Measurements from ENCODE around the gene GNB3. TPM values are rescaled to one million over a fixed set of nuclear protein-coding genes. Genes with fewer than 3 reads are reported as not detected.
"Not testable (repeated sequence)": the region's sequence is repeated elsewhere in the genome, so short reads cannot be mapped to it uniquely, and the experiment has no call there.

GNB3 gene
- total and polyA plus RNA-seq, 9 donors: 0.34 to 15.0 (median 10.1) TPM

DNA sequence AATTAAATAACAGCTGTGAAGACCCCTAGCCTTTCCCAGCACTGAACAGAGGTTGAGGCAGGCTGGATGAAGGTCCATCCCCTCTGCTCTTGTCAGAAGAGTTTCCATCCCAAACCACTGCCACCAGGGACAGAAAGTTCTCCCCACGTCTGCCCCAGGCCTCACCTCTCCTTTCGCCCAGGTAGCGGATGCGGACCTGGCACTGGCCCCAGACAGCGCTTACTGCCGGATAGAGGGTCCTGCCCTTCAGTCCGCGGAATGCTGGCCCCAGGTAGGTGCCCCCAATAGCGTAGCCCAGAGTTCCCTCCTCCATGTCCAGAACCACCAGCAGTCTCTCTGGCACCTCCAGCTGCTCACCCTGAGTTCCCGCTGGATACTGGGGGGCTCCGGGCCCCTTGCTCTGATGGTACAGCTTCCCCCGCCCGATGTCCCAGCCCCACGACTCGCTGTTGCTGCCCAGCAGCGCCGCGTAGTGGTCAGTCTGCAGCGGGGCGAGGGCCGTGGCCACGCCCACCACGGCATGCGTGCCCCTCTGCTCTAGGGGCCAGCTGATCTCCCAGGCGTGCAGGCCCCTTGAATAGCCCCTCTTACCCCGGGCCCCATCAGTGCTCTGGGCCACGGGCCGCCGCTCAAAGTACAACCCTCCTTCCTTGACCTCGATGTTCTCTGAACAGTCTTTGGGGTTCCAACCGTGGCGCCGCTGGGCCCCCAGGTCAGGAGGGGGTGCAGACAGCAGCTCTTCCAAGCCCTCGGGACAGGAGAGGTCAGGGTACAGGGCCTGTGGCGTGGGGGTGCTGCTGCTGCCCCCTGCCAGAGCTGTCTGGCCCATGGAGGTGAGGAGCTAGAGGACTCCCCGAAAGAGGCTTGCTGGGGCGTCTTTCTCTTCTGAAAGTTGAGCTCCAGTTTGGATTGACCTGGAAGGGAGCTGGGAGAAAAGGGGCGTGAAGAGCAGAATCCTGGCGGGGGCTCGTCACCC lies 31.6 kb downstream of the GNB3 start:
- Histone ChIP-seq H3K36me3 (no peaks in the 10 kb centered on the region), H3K9me3 (no peaks in the 10 kb centered on the region), H3K27ac (peak overlapping the region; percentile 42 to 77), H3K27me3 (no peaks in the 10 kb centered on the region), H3K4me3 (peak overlapping the region; percentile 64), H3K4me1 (ENCODE audit: insufficient read depth) (no peaks in the 10 kb centered on the region)
- DNase-seq: peak; percentile 81 to 92 (median 89)
- TF ChIP-seq, protein P1, sequence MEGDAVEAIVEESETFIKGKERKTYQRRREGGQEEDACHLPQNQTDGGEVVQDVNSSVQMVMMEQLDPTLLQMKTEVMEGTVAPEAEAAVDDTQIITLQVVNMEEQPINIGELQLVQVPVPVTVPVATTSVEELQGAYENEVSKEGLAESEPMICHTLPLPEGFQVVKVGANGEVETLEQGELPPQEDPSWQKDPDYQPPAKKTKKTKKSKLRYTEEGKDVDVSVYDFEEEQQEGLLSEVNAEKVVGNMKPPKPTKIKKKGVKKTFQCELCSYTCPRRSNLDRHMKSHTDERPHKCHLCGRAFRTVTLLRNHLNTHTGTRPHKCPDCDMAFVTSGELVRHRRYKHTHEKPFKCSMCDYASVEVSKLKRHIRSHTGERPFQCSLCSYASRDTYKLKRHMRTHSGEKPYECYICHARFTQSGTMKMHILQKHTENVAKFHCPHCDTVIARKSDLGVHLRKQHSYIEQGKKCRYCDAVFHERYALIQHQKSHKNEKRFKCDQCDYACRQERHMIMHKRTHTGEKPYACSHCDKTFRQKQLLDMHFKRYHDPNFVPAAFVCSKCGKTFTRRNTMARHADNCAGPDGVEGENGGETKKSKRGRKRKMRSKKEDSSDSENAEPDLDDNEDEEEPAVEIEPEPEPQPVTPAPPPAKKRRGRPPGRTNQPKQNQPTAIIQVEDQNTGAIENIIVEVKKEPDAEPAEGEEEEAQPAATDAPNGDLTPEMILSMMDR (IDR thresholded peaks at IDR 0.05): peak; percentile 90 to 97 (median 93)
- no peak for TF ChIP-seq POLR2A (IDR thresholded peaks at IDR 0.05)
- intact Hi-C loops (cut with DNase I): loop anchor here in 1 of 4 donors (2.0 to 5.0 kb wide), 2 partner anchors 18 to 55 kb away; partner anchors contain the start of gene ATN1
- 0 to 1% (median 1%) methylated on average over 29 to 40 of the region's 40 CpGs for WGBS, 3 donors

DNA sequence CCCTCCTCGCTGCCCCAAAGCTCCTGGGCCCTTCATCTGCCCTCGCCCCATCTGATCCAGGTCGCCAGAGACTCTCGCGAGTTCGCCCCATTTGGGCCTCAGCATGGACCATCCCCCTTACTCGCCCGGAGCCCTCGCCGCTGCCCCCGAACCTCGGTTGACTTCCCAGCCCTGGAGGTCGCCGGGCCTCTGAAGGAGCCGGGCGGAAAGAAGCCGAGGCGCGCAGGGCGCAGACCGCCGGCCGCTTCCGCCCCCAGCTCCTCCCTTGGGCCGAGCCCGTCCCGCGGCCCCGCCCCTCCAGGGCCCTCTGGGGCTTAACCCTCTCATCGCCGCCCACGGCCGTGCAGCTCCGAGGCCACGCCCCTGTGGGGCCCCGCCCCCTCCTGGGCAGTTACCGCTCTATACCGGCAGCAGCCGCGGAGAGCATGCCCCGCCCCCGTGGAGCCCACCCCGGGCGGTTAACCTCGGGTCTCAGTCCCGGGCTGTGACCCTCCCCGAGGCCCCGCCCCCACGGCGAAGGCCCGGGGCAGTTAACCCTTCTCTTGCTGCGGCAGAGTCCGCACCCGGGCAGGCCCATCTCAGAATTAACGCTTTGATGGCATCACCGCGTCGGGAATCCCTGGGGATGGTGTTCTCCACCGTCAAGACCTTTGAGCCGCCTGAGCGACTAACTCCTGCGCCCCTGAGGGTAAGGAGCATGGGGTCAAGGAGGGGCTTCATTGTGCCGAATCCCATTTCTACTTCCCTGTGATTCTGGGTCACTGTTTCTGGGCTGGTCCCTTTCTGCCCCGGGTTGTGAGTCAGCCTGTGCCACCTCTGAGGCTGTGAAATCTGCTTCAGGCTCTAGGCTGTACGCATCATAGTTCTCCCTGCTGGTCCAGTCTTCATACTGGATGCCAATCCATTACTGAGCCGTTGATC lies 32.6 kb downstream of the GNB3 start, which contains the start of gene SPSB2:
SPSB2 (minus strand) TSS at position 210 of the 921 bp plus-strand sequence. CDS start 402 bp downstream, outside the sequence.
- intact Hi-C loops (cut with DNase I): loop anchor here in 1 of 4 donors (2.0 to 5.0 kb wide), 2 partner anchors 17 to 54 kb away; partner anchors contain the start of gene ATN1
- no peaks in the 10 kb centered on the region for H3K9me3 ChIP-seq
- no peaks in the 10 kb centered on the region for H3K27me3 ChIP-seq
- peak; percentile 99 to 100 (median 99) for DNase-seq
- TF ChIP-seq, protein P1 (IDR thresholded peaks at IDR 0.05): peak in 1 of 3 donors; percentile 28
- TF ChIP-seq EP300 (IDR thresholded peaks at IDR 0.05): no peak
- peak; percentile 66 for TF ChIP-seq POLR2A (IDR thresholded peaks at IDR 0.05)
- peak within 1 kb of the TSS; percentile 42 to 77 for H3K27ac ChIP-seq
- peak within 1 kb of the TSS; percentile 64 for H3K4me3 ChIP-seq
- no peaks in the 10 kb centered on the region for H3K36me3 ChIP-seq
- H3K4me1 ChIP-seq (ENCODE audit: insufficient read depth): no peaks in the 10 kb centered on the region
- WGBS, 3 donors: 0 to 1% (median 0%) methylated on average over 55 to 66 of the region's 66 CpGs

- 29 to 31% (median 30%) methylated on average over 9 of the region's 9 CpGs for WGBS, 3 donors
- intact Hi-C loops (cut with DNase I): loop anchor here in 1 of 4 donors (5.0 kb wide), 1 partner anchor 53 kb away; the partner anchor contains the start of gene ATN1
- peak overlapping the region; percentile 64 for H3K4me3 ChIP-seq
- H3K27me3 ChIP-seq; H3K36me3 ChIP-seq; H3K9me3 ChIP-seq; H3K4me1 ChIP-seq (ENCODE audit: insufficient read depth); DNase-seq: not testable (repeated sequence)
- H3K27ac ChIP-seq: peak overlapping the region in 1 of 2 donors; percentile 77
Measured at GRCh38 chr12:6874015-6874368, 33.3 kb downstream of the GNB3 start.

GRCh38 chr12:6879824-6880223 lies 39.1 kb downstream of the GNB3 start:
- H3K27ac ChIP-seq; H3K9me3 ChIP-seq; H3K27me3 ChIP-seq; DNase-seq; H3K36me3 ChIP-seq; H3K4me1 ChIP-seq (ENCODE audit: insufficient read depth); intact Hi-C loops (cut with DNase I); H3K4me3 ChIP-seq: not testable (repeated sequence)
- WGBS, 3 donors: 91 to 92% (median 91%) methylated on average over 11 of the region's 11 CpGs

- TF ChIP-seq, protein P1 (IDR thresholded peaks at IDR 0.05): no peak
- TF ChIP-seq POLR2A (IDR thresholded peaks at IDR 0.05) (no peak), EP300 (IDR thresholded peaks at IDR 0.05) (no peak)
- H3K4me3 ChIP-seq: no peak overlapping the region
- H3K9me3 ChIP-seq: no peaks in the 10 kb centered on the region
- H3K4me1 ChIP-seq (ENCODE audit: insufficient read depth): no peaks in the 10 kb centered on the region
- WGBS, 3 donors: 88 to 93% (median 92%) methylated on average over 5 of the region's 5 CpGs
- intact Hi-C loops (cut with DNase I): no loop called here
- no peaks in the 10 kb centered on the region for H3K27me3 ChIP-seq
- no peak overlapping the region for H3K27ac ChIP-seq
- no peaks in the 10 kb centered on the region for H3K36me3 ChIP-seq
- DNase-seq: no peak
Measured at GRCh38 chr12:6883252-6883651, 42.5 kb downstream of the GNB3 start.

Data from ovary (tissue), 9 donors.